Activated CD4-positive, alpha-beta T cell treated with anti-CD3 and anti-CD28 coated beads, Interleukin-2, Interleukin-4, amounts not matched to agents 100 ng/mL and 50 ng/mL, durations not matched to agents 16 hours and 8 hours (primary cell): ENCODE measurements around the gene FRMPD1.
A peak's percentile ranks its signal among the peaks of the same experiment; 100 is the strongest.

Source experiments
- DNase-seq: peaks from one replicate; pipeline ENCODE4 v3.0.0-alpha.2; 2020; ENCODE audit warnings: low spot score

Gene FRMPD1

DNA sequence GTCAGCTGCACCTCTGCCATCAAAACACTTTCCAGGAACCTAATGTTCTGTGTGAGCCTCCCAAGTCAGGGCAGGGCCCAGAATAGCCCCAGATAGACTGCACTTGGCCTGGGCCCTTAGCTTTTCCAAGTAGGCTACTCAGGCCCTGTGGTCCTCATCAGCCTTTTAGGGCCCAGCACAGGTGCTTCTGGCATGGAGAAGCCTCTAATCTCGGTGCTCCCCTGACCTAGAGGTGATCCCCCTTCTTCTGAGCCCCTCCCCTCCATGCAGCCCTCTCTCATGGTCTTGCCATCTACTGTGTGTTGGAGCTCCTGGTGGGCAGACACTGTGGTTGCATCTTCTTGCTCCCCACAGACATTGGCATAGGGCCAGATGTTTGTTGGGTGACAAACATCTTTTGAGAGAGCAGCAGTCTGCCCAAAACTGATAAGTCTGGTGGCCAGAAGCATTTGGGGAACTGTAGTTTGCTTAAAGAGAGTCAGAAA is 28.1 kb downstream of the FRMPD1 start:
- DNase-seq: no peak

DNA sequence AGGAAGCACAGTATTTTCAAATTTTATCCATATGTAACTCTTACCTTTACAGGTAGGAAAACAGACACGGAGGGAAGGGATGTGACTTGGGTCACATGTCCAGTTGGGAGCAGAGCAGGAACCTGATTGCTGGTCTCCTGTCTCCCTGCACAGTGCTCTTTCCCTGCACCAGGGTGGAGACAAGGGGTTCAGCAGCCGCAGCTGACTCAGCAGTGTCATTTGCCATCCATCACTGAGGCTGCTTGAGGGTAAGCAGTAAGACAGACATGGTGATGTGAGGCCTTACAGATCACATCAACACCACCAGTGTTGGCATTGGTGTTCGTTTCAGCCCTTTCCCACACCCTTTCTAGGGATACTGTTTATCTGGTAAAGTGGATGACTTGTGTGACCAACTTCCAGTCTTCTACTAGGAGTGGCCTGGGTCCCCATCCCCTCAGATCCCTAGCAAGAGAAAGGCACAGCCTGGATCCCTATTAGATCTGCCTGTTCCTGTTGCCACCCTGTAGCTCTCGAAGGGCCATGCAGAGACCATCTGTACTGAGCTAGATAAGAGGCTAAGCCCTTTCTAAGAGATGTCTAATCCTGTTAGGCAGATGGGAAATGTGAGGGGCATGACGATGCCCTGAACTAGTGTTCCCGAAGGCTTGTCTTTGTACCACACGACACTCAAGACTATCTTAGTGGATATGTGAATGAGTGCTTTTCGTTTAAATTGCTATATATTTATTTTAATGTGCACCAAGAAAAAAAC is 29.1 kb downstream of the FRMPD1 start:
- DNase-seq: no peak

DNA sequence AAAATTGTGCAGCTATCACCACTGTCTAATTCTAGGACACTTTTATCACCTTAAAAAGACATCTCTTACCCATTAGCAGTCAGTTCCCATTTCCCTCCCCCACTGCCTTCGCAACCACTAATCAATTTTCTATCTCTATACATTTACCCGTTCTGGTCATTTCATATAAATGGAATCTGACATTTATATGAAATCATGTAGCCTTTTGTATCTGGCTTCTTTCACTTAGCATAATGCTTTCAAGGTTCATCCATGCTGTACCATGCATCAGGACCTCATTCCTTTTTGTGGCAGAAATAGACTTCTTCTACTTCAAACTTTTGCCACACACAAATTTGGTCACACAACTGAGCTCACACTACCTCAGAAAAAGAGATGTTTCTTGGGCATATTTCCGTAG is 32.2 kb downstream of the FRMPD1 start:
- no peak for DNase-seq

GRCh38 chr9:37683531-37684371 is 33.0 kb downstream of the FRMPD1 start:
- DNase-seq: no peak

GRCh38 chr9:37692622-37693221 is 42.0 kb downstream of the FRMPD1 start:
- no peak for DNase-seq

DNA sequence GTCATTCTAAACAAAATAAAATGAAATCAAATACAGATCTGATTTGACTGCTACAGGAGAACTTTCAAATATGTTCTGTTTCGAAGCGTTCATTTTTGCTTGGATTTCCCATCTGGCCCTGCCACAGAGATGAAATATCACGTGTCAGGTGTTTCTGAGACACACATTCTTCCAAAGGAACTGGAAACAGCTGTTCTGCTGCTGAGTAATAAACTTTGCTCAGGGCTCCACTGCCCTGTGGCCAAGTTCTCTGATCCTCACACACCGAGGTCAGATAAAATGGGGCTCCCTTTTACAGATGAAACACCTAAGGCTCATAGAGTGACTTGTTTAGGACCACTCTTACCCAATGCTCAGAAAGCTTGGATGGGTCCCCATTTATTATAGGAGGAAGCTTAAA is 42.5 kb downstream of the FRMPD1 start:
- no peak for DNase-seq

DNA sequence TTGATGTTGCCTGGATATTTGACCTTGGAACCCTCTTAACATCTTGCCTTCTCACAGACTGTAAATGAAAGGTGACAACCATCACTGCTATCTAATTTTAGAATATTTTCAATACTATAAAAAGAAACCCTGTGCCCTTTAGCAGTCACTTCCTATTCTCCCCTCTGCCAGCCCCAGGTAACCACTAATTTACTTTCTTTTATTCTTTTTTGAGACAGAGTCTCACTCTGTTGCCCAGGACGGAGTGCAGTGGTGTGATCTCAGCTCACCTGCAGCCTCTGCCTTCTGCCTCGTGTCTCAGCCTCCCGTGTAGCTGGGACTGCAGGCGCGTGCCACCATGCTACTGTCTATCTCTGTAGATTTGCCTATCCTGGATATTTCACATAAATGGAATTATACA is 43.6 kb downstream of the FRMPD1 start:
- DNase-seq: no peak

GRCh38 chr9:37696528-37696927 is 45.8 kb downstream of the FRMPD1 start:
- DNase-seq: no peak

DNA sequence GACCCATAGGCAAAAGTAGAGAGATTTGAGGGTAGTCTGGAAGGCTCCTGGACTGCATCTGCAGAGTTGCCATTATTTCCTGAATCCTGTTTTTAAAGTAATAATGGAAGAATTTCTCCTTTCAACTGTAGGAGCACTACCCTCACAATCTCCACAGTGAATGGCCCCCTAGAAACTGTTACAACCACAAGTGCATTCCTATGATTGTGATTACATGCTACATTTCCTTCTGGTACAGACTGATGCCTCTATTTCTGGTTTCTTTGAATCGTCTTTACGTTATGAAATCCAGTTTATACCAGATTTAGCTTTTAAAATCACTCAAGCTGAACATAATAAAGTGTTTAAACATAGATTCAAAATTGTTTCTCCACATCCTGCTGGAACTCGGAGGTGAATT is 49.4 kb downstream of the FRMPD1 start:
- DNase-seq: no peak

GRCh38 chr9:37700900-37701299 is 50.1 kb downstream of the FRMPD1 start:
- DNase-seq: no peak

DNA sequence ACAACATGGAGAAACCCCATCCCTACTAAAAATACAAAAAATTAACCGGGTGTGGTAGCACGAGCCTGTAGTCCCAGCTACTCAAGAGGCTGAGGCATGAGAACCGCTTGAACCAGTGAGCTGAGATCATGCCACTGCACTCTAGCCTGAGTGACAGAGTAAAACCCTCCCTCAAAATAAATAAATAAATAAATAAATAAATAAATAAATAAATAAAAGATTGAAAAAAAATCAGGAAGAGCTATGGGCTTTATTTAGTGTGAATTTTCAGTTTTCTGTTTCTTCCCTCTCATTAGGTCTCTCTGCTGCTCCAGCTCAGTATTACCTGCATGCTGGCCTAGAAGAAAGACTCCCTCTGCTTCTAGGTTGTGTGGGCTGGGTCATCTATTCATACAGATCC is 55.0 kb downstream of the FRMPD1 start:
- no peak for DNase-seq

DNA sequence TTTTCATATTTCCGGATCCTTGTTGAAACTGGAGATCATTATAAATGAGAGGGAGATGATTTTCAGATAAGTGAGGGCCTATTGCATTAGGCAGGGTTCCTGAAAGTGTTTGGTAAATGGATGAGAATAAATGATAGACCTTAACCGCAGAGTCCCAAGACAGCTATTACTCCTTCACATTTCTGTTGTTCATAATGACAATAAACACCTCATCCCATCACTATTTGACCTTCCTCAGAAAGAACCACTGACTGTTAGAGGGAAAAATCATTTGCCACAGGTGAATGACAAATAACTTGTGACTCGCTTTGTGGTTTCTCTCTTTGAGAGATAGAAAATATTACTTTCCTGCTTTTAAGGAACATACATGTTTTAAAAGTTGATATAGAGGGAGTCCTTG is 55.5 kb downstream of the FRMPD1 start:
- peak; percentile 10 for DNase-seq

- no peak for DNase-seq
These were observed 57.0 kb downstream of the FRMPD1 start for GRCh38 chr9:37707748-37708147.

DNA sequence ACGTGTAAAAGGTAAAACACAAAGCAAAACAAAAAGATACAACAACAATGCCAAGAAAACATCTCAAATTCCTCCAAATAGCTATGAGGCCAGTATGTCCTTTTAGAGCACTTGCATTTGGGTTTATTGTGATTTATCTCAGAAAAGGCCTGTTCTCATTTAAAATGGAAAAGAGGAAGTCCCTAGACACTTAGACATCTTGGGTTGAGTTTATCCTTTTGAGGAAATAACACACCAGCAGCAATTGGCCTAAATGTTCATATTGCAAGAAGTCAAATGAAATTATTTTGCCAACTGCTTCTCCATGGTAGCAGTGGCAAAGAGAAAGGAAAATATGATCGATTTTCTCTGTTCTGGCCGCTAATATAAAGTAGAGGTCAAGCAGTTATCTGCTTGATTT is 59.3 kb downstream of the FRMPD1 start:
- no peak for DNase-seq

- DNase-seq: no peak
These were observed 64.5 kb downstream of the FRMPD1 start for GRCh38 chr9:37715260-37715659.

DNA sequence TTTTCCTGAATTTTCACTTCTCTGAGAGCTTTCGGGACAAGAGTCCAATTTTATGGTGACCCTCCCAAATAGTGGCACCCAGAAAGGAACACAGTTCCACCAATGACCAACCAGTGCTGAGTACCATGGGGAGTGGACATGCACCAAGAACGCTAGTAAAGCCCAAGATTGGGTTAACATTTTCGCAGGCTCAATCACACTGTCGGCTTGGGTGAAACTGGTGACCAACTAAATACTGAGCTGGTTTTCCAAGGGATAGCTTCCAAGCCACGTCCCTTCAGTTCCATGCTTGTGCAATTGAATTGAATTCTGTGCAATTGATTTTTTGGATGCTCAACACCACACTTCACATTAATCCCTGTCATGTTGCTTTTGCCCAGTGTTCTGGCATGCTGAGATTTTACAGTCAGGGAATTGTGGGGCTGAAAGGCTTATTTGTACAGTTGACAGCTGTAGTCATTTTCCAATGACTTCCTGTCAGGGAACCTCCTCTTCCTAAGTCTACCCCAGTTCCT is 65.3 kb downstream of the FRMPD1 start:
- DNase-seq: no peak

DNA sequence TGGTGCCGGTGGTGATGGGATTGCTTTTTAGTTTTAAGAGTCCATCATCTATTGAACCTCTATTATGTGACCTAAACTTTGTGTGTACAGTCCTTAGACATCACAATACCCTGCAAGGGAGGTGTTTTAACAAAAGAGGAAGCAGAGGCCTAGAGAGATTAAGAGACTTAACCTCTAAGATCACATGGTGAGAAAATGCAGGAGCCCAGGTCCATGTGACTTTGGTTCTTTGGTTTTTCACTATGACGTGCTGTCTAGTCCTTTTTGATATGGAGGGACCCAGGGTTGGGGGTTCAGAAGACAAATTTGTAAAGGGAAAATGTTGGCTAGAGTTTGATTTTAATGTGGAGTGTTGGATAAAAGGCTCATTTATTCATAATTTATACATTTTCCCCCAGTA is 68.8 kb downstream of the FRMPD1 start:
- no peak for DNase-seq

DNA sequence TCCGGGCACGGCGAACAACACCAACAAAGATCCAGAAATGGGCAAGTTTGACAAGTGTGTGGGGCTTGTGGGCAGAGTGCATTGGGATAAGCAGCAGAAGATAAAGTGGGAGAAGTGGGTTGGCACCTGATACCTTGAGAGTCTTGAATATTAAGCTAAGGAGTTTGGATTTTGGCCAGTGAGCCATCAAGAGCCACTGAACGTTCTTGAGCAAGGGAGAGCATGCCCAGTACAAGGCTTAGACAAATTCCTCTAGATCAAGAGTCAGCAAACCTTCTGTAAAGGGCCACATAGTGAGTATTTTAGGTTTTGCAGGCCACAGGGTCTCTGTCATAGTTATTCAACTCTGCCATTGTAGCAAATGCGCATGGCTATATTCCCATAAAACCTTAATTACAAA is 76.3 kb downstream of the FRMPD1 start:
- no peak for DNase-seq

DNA sequence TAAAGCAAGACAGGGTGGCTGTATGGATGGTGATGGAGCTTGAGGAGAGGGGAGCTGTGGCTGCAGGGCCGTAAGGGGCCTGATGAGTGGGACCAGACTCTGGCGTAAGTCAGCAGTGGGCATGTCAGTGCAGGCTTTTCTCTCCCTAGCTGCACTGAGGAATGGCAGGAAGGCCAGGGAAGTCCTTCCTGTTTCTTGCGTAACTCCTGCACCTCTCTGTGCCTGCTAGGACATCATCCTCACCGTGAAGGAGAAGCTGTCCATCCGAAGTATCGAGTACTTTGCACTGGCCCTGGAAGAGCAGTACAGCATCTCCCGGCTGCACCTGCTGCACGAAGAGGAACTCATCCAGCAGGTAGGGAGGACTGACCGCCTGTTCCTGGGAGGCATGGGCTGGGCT is 78.7 kb downstream of the FRMPD1 start:
- DNase-seq: no peak

GRCh38 chr9:37730256-37730655 is 79.5 kb downstream of the FRMPD1 start:
- no peak for DNase-seq

DNA sequence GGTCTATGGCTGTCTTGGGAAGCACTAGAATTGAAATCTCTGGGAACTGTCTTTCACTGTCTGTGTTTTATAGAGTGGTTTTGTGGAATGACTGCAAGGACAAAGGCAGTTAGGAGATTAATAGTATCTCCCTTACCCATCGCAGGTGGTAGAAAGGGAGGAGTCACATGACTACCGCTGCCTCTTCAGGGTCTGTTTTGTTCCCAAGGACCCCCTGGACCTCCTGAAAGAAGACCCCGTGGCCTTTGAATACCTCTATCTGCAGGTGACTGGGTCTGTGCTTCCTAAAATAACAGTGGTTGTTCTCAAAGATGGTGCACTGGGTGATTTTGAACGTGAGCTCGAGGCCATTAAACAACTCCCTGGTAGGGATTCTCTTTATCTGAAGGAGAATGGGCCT is 80.1 kb downstream of the FRMPD1 start:
- DNase-seq: no peak

DNA sequence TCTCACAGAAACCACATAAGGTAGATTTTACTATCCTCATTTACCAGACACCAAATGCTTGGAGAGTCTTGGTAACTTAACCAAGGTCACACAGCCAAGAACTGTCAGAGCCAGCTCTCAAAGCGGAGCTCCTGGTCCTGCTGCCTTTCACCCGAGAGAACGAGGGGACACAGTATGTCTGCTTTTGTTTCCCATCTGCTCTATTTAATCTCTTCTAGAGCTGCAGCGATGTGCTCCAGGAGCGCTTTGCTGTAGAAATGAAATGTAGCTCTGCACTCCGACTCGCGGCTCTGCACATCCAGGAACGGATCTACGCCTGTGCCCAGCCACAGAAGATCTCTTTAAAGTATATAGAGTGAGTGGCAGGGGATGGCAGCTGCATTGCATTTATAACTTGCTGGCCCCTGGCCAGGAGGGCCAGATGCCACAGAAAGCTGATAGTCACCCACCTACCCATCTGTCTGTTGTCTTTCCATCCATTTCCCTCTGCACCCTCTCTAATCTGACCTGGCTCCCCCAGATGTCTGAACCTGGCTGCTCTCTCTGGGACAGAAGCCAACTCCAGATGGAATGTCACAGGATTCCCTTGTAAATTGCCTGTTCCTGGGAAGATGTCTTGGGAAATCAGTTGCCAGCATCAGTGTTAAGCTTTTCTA is 81.5 kb downstream of the FRMPD1 start:
- no peak for DNase-seq
